Neural cell (in vitro differentiated cells): ENCODE results near the gene ATP2B1.

ENCODE experiments used
- EP300 ChIP-seq: fragments of 450-650 bp; conservative IDR thresholded peaks from 2 replicates; pipeline ENCODE4 v1.6.1; 2014; ENCODE audit warnings: antibody characterized with exemption, mild to moderate bottlenecking, moderate library complexity; ENCODE audit not compliant: poor library complexity, severe bottlenecking
- EZH2 ChIP-seq: fragments of 200-600, 300-800 bp; shearing (Covaris generic), sonication (generic); IDR thresholded peaks from 2 replicates; pipeline ENCODE4 v1.6.1; 2014; ENCODE audit warnings: antibody characterized with exemption, low read length, borderline replicate concordance, mild to moderate bottlenecking; ENCODE audit not compliant: insufficient read depth, poor library complexity, severe bottlenecking
- MXI1 ChIP-seq: fragments of 450-650 bp; conservative IDR thresholded peaks from 2 replicates; pipeline ENCODE4 v1.6.1; 2014; ENCODE audit warnings: antibody characterized with exemption, mild to moderate bottlenecking; ENCODE audit not compliant: poor library complexity, severe bottlenecking
- POLR2AphosphoS5 ChIP-seq: IDR thresholded peaks from 2 replicates; pipeline ENCODE4 v1.6.1; 2012
- RAD21 ChIP-seq: fragments of 450-650 bp; conservative IDR thresholded peaks from 2 replicates; pipeline ENCODE4 v1.6.1; 2014; ENCODE audit warnings: antibody characterized with exemption, mild to moderate bottlenecking, moderate library complexity
- REST ChIP-seq: IDR thresholded peaks from 2 replicates; pipeline ENCODE4 v1.6.1; 2012; ENCODE audit warnings: borderline replicate concordance
- SMC3 ChIP-seq: fragments of 450-650 bp; conservative IDR thresholded peaks from 2 replicates; pipeline ENCODE4 v1.6.1; 2014; ENCODE audit warnings: antibody characterized with exemption, mild to moderate bottlenecking, moderate library complexity; ENCODE audit not compliant: poor library complexity
- TAF1 ChIP-seq: IDR thresholded peaks from 2 replicates; pipeline ENCODE4 v1.6.1; 2012; ENCODE audit warnings: low read depth
- TF ChIP-seq, protein P1 (sequence below): fragments of 450-650 bp; IDR thresholded peaks from 2 replicates; pipeline ENCODE4 v1.5.1; 2014; ENCODE audit warnings: antibody characterized with exemption, mild to moderate bottlenecking, moderate library complexity; ENCODE audit not compliant: poor library complexity, severe bottlenecking

GRCh38 chr12:89742337-89743022, 33.8 kb upstream of the ATP2B1 start:
- TF ChIP-seq, protein P1, sequence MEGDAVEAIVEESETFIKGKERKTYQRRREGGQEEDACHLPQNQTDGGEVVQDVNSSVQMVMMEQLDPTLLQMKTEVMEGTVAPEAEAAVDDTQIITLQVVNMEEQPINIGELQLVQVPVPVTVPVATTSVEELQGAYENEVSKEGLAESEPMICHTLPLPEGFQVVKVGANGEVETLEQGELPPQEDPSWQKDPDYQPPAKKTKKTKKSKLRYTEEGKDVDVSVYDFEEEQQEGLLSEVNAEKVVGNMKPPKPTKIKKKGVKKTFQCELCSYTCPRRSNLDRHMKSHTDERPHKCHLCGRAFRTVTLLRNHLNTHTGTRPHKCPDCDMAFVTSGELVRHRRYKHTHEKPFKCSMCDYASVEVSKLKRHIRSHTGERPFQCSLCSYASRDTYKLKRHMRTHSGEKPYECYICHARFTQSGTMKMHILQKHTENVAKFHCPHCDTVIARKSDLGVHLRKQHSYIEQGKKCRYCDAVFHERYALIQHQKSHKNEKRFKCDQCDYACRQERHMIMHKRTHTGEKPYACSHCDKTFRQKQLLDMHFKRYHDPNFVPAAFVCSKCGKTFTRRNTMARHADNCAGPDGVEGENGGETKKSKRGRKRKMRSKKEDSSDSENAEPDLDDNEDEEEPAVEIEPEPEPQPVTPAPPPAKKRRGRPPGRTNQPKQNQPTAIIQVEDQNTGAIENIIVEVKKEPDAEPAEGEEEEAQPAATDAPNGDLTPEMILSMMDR: no peak
- no peak for TF ChIP-seq MXI1
- no peak for TF ChIP-seq SMC3
- no peak for TF ChIP-seq POLR2AphosphoS5
- no peak for TF ChIP-seq EZH2
- no peak for TF ChIP-seq REST
- TF ChIP-seq TAF1: no peak
- TF ChIP-seq EP300: no peak
- TF ChIP-seq RAD21: no peak
